GM12874 (cell line): ENCODE data around the gene LHFPL2.

Experiments
- CTCF ChIP-seq: IDR thresholded peaks from 2 replicates; pipeline ENCODE4 v1.5.1; 2011; ENCODE audit warnings: low read depth, mild to moderate bottlenecking, control low read depth, low read length, moderate library complexity; ENCODE audit not compliant: insufficient read depth

LHFPL2 gene

GRCh38 chr5:78651468-78651867, 2.9 kb upstream of the LHFPL2 start:
- TF ChIP-seq CTCF, result no peak

GRCh38 chr5:78650531-78650930, 2.0 kb upstream of the LHFPL2 start:
- no peak for TF ChIP-seq CTCF

- TF ChIP-seq CTCF, result no peak
Observed at GRCh38 chr5:78649861-78650496, 1.4 kb upstream of the LHFPL2 start.

GRCh38 chr5:78649211-78649695, 681 bp upstream of the LHFPL2 start:
- TF ChIP-seq CTCF, result no peak

- TF ChIP-seq CTCF, result no peak
Observed at GRCh38 chr5:78647838-78648358, 674 bp downstream of the LHFPL2 start.

- TF ChIP-seq CTCF, result no peak
Observed at GRCh38 chr5:78647351-78647818, 1.2 kb downstream of the LHFPL2 start.

- no peak for TF ChIP-seq CTCF
Observed at GRCh38 chr5:78644741-78645300, 3.8 kb downstream of the LHFPL2 start.
